Body of pancreas (tissue), 4 donors: Measurements from ENCODE around the gene STXBP1.

Experiments
- POLR2A ChIP-seq, 3 donors: fragments of 450-650 bp; IDR thresholded peaks; one replicate each; pipeline ENCODE4 v1.6.1; 2016; ENCODE audit warnings: antibody characterized with exemption in 3 of 3, mild to moderate bottlenecking in 2 of 3
- TF ChIP-seq, protein P1 (sequence below), 7 experiments: fragments of 450-650 bp in 4 of 7; fragments of 200-600 bp in 3 of 7; sonication (generic) in 3 of 7; IDR thresholded peaks; one replicate each; pipeline ENCODE4 v1.5.1; 2016 to 2019; ENCODE audit warnings: antibody characterized with exemption in 7 of 7

DNA sequence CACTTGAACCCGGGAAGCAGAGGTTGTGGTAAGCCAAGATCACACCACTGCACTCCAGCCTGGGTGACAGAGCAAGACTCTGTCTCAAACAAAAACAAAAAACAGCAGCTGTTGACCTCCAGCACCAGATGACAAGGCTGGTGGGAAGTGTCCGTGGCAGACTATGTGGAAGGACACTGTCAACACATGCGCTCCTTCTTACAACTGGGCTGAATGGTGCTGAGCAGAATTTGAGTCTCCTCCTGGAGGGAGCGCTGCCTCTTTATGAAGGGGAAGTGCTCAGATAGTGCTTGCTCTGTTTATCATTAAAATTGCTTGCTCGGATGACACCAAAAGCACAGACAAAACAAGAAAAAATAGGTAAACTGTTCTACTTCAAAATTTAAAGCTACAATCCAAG lies 85.5 kb downstream of the STXBP1 start:
- TF ChIP-seq POLR2A (IDR thresholded peaks at IDR 0.05) = no peak
- TF ChIP-seq, protein P1, sequence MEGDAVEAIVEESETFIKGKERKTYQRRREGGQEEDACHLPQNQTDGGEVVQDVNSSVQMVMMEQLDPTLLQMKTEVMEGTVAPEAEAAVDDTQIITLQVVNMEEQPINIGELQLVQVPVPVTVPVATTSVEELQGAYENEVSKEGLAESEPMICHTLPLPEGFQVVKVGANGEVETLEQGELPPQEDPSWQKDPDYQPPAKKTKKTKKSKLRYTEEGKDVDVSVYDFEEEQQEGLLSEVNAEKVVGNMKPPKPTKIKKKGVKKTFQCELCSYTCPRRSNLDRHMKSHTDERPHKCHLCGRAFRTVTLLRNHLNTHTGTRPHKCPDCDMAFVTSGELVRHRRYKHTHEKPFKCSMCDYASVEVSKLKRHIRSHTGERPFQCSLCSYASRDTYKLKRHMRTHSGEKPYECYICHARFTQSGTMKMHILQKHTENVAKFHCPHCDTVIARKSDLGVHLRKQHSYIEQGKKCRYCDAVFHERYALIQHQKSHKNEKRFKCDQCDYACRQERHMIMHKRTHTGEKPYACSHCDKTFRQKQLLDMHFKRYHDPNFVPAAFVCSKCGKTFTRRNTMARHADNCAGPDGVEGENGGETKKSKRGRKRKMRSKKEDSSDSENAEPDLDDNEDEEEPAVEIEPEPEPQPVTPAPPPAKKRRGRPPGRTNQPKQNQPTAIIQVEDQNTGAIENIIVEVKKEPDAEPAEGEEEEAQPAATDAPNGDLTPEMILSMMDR (IDR thresholded peaks at IDR 0.05) = no peak
